HepG2 (cell line): Measurements from ENCODE around the gene RIN3.

Source experiments
- BRF2 ChIP-seq: sonication (generic); formaldehyde crosslinking; IDR thresholded peaks from 2 replicates; pipeline ENCODE4 v1.8.1; 2022; ENCODE audit warnings: mild to moderate bottlenecking, missing genetic modification reagents
- CTCF ChIP-seq: sonication (generic); formaldehyde crosslinking; IDR thresholded peaks from 2 replicates; pipeline ENCODE4 v1.5.0; 2020; ENCODE audit warnings: mild to moderate bottlenecking, missing genetic modification reagents, moderate library complexity
- E2F1 ChIP-seq: sonication (generic); formaldehyde crosslinking; IDR thresholded peaks from 2 replicates; pipeline ENCODE4 v1.5.0; 2020; ENCODE audit warnings: missing genetic modification reagents
- ELF1 ChIP-seq: sonication (generic); formaldehyde crosslinking; IDR thresholded peaks from 2 replicates; pipeline ENCODE4 v1.4.0; 2020; ENCODE audit warnings: missing genetic modification reagents
- HDAC1 ChIP-seq: sonication (generic); formaldehyde crosslinking; IDR thresholded peaks from 2 replicates; pipeline ENCODE4 v1.5.1; 2020; ENCODE audit warnings: mild to moderate bottlenecking, missing genetic modification reagents
- JUNB ChIP-seq: sonication (generic); formaldehyde crosslinking; IDR thresholded peaks from 2 replicates; pipeline ENCODE4 v1.8.0; 2022; ENCODE audit warnings: missing genetic modification reagents, mild to moderate bottlenecking, borderline replicate concordance
- JUND ChIP-seq: sonication (generic); formaldehyde crosslinking; IDR thresholded peaks from 2 replicates; pipeline ENCODE4 v1.8.0; 2022; ENCODE audit warnings: mild to moderate bottlenecking, missing genetic modification reagents
- KLF16 ChIP-seq, 2 experiments: sonication (generic) in 1 of 2; formaldehyde crosslinking in 1 of 2; IDR thresholded peaks; 2 replicates each; pipeline versions ENCODE4 v1.6.1 to v1.8.0; 2016 to 2023; ENCODE audit warnings: missing genetic modification reagents in 2 of 2, missing compliant biosample characterization in 1 of 2
- MZF1 ChIP-seq: sonication (generic); formaldehyde crosslinking; IDR thresholded peaks from 2 replicates; pipeline ENCODE4 v1.8.1; 2023; ENCODE audit warnings: mild to moderate bottlenecking, missing genetic modification reagents, borderline replicate concordance
- RELA ChIP-seq: sonication (generic); formaldehyde crosslinking; IDR thresholded peaks from 2 replicates; pipeline ENCODE4 v1.4.0; 2020; ENCODE audit warnings: missing genetic modification reagents
- STAG1 ChIP-seq: sonication (generic); formaldehyde crosslinking; IDR thresholded peaks from 2 replicates; pipeline ENCODE4 v1.4.0; 2020; ENCODE audit warnings: missing genetic modification reagents
- ZNF253 ChIP-seq: sonication (generic); formaldehyde crosslinking; IDR thresholded peaks from 2 replicates; pipeline ENCODE4 v1.8.0; 2022; ENCODE audit warnings: mild to moderate bottlenecking, missing genetic modification reagents, borderline replicate concordance
- ZSCAN30 ChIP-seq: sonication (generic); formaldehyde crosslinking; IDR thresholded peaks from 2 replicates; pipeline ENCODE4 v1.5.0; 2020; ENCODE audit warnings: mild to moderate bottlenecking, missing genetic modification reagents
- TF ChIP-seq, protein P1 (sequence below): IDR thresholded peaks from 2 replicates; pipeline ENCODE4 v1.6.1; 2018; ENCODE audit warnings: missing genetic modification reagents, mild to moderate bottlenecking, missing compliant biosample characterization

DNA sequence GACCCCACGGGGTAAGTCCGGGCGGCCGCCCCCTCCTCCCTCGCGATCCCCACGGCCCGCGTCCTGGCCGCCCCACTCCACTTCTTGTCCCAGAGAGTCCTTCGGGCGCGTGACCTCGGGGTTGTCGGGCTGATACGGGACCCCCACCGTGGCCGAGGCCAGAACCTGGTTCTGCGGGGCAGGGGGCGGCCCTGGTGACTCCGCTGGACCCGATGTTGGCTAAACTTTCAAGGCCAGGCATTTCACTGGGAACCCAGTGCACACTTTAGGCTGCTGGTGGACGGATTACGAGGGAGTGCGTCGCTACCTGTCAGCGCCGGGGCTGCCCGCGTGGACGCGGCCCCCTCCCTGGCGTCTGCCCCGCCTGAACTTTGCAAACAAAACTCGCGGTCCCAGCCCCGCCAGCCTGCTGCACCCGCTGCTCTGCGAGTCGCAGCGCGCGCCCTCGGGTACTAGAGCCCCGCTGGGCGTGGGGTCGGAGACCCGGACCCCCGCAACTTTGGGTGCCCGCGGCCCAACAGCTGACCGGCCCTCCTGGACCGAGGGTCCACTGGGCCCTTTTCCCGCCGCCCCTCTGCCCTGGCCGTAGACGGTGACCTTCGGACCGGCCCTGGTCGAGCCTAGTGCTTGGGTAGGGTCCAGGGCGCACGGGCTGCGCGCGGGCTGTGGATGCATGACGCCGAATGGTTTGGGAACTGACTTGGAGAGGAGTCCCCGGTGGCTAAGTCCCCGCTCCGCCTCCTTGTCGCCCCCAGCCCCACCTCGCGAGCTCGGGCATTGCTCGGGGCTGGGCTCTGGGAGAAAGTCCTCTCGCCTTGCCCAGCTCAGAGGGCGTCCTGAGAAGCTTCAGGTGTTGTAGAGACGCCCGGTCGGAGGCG is 624 bp downstream of the RIN3 start:
- TF ChIP-seq JUNB (CRISPR knock-in tag) (0 out of 2 replicates have a peak, but pooled peaks have one; percentile 21), ELF1 (CRISPR knock-in tag) (peak; percentile 21; the same call in 1 of the 2 replicates), KLF16 (CRISPR knock-in tag; IDR thresholded peaks at IDR 0.05) (peak in 1 of 2 experiments; percentile 75; a peak in 2 of 4 replicates), E2F1 (CRISPR knock-in tag) (peak; percentile 88), CTCF (CRISPR knock-in tag) (0 out of 2 replicates have a peak, but pooled peaks have one; percentile 24), ZSCAN30 (CRISPR knock-in tag) (no peak), ZNF253 (CRISPR knock-in tag) (peak; percentile 66; the same call in 1 of the 2 replicates), RELA (CRISPR knock-in tag) (no peak), HDAC1 (peak; percentile 87), MZF1 (CRISPR knock-in tag) (no peak), JUND (no peak), STAG1 (CRISPR knock-in tag) (peak; percentile 11; the same call in 1 of the 2 replicates), BRF2 (CRISPR knock-in tag) (no peak)
- TF ChIP-seq, protein P1, sequence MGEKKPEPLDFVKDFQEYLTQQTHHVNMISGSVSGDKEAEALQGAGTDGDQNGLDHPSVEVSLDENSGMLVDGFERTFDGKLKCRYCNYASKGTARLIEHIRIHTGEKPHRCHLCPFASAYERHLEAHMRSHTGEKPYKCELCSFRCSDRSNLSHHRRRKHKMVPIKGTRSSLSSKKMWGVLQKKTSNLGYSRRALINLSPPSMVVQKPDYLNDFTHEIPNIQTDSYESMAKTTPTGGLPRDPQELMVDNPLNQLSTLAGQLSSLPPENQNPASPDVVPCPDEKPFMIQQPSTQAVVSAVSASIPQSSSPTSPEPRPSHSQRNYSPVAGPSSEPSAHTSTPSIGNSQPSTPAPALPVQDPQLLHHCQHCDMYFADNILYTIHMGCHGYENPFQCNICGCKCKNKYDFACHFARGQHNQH (CRISPR knock-in tag), result peak; percentile 67; the same call in 1 of the 2 replicates
